NCI-H1436 (cell line): ENCODE data around the gene SLC2A9.
"Not testable (repeated sequence)": the region's sequence is repeated elsewhere in the genome, so short reads cannot be mapped to it uniquely, and the experiment has no call there.

Source experiments
- DNase-seq: peaks from one replicate; lab custom pipeline; 2025; lab: John Stamatoyannopoulos, UW

Gene SLC2A9

DNA sequence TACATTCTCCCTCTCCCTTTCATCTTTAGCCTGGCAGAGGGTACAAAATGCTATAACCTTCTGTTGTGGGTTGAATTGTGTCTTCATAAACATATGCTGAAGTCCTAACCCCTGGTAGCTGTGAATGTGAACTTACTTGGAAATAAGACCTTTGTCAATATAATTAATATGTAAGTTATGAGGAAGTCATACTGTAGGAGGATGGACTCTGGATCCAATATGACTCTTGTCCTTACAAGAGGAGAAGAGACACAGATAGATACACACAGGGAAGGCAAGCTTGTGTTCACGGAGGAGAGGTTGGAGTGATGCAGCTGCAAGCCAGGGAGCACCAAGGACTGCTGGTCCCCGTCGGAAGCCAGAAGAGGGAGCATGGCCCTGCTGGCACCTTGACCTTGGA is 94.7 kb downstream of the SLC2A9 start:
- DNase-seq: no peak

DNA sequence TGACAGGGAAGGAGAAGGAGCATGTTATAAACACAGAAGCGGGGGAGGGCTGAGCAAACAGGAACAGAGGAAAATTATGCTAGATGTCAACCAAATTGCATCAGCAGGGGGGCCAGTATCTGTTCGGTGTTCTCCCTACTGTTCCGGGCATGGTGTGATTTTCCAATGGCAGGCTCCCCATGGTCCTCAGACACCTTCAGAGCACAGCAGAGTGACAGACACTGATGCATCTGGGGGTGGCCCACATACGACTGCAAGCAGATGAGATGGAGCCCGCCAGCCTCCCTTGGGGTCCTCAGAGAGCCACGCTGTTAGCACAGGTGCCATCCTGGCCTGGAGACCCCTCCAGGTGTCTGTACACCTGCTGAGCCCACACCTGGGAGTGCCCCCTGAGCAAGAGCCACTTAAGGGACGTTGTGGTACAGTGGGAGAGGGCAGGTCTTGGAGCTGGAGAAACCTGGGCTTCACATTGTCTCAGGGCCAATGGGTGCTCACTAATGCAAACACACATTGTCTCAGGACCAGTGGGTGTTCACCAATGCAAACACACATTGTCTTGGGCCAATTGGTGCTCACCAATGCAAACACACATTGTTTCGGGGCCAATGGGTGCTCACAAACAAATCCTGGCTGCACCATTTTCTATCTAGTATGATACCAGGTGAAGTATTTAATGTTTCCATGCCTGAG is 95.4 kb downstream of the SLC2A9 start:
- no peak for DNase-seq

DNA sequence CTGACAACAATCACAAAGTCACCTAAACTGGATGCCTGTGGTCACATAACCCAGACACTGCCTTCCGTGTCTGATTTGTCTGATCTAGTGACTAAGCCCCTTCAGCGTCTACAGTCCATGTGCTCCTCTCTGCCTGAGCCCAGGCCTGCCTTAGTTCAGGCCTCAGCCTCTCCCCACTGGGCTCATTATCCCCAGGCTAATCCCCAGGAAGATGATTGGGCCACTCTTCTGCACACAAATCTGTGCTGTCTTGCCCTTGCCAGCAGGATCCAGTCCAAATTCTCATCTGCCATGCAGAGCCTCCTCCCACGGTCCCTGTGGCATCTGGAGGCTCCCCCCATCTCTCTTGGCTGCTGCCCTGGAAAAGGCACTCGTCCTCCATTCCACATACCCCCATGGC is 96.5 kb downstream of the SLC2A9 start:
- DNase-seq: no peak

DNA sequence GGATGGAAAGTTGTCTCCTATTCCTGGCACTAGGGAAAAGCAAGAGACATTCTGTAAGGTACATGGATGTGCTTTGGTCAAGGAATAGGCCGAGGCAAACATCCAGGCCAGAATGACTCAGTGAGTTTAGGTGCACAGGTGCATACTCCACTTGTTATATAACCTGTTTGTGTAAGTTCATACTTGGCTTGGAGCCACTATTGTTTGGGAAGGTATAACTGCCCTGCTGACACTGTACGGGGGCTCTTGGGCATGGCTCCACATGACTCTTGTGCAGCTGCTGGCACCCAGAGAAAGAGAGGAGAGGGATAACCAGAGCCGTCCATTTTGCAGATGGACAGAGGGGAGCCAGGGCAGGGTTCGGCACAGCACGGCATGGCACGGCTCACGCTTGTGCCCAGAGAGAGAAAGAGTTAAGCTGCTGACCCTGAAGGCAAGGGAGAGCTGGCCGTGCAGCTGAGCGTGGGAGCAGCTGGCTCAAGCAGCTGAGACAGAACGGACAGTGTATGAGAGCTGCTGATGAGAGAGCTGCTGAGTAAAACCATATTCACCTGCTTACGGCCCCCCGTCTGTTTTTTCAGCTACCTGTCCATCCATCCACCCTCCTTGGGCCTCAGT is 98.0 kb downstream of the SLC2A9 start:
- DNase-seq: no peak

DNA sequence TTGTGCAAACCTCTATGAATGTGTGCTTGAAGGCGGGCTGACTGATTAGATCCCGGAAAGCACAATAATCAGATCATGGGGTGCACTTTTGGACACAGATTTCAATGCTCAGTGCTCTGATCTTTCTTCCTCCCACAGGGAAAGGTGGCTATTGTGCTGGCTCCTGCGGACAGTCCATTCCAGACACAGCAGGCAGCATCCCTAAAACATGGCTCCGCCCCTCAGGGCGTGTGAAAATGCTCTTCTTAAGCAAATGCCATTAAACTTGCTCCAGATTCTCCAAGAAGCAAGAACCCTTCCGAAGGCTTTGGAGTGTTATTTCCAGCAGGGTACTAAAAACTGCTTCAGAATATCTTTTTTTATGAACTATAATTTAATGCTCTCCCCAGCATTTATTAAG is 100.0 kb downstream of the SLC2A9 start:
- DNase-seq: no peak

DNA sequence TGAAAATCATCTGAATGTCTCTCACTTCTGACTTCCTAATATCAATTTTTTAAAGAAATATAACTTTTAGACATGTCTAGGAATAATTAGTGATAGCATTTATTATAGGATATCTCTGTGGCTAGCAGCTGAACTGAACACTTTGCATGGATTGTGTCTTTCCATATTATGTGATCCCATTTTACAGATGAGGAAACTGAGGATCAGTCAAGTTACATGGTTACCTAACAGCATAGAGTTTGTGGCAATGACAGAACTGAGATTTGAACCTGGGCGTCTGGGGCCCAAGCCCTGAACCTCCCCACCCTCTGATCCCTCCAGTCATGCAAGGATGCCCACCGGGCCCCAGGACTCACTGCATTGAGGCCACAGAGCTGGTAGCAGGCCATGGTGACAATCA is 101.3 kb downstream of the SLC2A9 start:
- no peak for DNase-seq

DNA sequence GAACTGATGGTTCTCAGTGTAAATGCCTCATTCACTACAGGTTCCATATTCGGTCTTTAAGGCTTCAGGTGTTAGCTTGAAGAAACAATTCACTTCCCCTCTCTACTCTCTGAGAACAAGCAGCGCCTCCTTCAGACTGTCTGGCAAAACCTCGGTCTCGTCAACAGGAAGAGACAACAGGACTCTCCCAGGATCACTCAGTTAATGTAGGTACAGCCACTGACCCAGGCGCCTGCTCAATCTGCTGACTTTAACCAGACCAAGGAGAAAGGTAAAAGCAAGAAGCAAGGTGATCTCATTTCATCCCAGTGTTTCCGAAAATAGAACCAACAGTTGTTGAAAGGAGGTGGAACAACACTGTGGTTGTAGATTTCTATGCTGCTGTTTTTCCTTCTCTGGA is 102.2 kb downstream of the SLC2A9 start:
- DNase-seq: no peak

DNA sequence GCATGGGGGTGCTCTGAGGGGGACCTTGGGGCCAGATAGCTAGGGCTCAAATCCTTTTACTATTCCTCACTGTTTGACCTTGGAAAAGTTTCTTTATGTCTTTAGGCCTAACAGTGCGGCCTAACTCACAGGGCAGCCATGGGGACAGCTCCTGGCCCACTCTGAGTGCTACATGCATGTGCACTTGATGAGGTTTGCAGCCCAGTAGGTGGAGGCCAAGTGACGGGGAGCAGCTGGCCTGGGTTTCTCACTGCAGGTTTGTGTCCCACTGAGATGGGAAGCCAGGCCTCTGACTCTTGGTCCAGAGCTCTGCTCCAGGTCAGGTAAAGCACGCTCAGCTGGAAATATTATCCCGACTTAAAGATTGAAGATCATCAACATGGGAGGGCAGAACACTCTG is 102.8 kb downstream of the SLC2A9 start:
- no peak for DNase-seq

DNA sequence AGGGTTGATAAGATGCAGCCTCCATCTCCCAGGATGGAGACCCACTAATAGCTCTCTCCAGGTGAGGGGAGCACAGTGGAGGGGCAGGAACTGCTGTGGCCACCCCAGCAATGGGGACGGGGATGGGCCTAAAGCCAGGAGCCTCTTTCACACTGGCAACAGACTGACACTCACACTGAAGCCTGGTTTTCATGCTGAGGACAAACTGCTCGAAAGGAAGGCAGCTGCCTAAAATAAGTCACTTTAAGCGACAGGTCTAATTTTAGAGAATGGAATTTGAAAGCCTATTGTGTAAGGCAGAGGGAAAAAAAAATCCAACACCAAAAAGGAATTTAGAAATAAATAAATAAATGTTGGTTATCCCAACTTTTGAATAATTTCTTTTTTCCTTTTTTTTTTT is 104.4 kb downstream of the SLC2A9 start:
- DNase-seq: no peak

DNA sequence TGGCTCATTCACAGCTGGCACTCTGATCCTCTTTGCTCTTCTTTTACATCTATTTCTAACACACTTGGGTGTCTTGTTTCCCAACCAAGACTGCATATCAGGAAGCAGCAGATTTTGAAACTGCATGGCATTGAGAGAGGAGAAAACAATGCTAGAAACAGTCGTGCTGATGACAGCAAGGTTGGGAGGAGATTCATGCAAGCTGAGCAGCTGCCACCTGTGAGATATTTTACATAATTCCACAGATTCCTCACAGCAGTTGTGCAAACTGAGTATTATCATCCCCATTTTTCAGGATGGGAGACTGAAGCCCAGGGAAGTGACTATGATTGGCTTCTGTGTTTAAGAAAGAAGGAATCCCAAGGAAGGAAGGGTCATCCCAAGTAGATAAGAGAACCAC is 105.0 kb downstream of the SLC2A9 start:
- no peak for DNase-seq

DNA sequence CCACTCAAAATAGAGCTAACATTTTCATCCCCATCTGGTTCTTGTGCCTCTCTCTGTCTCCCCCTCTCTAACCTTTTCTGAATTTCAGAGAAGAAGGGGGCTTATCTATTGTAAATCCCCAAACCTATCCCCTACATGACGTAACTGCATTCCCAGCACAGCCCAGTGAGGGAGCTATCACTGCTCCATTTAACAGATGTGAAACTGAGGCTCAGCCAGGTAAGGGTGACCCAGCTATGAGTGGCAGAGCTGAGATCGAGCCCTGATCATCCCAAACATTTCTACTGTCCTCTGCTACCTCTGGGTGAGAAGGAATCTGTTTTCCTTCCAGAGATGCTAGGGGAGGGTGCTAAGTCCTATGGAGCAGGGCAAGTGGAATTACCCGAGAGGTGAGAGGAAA is 107.5 kb downstream of the SLC2A9 start:
- no peak for DNase-seq

DNA sequence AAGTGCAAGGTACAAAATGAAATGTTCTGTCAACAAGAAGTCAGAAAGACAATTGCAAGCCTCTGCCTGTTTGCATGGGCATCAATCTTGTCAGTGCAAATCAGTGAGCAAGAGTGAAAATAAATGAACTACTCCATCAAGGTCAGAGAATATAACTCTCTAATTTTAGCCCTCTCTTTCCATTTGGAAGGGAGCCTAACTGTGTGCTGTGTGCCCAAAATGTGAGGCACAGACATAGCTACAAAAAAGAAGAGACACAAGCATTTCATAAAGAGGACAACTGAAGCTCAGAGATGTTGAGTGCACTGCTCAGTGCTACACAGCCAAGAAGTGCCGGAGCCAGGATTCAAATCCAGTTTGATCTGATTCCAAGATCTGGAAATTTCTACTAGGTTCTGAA is 114.3 kb downstream of the SLC2A9 start:
- DNase-seq: no peak

DNA sequence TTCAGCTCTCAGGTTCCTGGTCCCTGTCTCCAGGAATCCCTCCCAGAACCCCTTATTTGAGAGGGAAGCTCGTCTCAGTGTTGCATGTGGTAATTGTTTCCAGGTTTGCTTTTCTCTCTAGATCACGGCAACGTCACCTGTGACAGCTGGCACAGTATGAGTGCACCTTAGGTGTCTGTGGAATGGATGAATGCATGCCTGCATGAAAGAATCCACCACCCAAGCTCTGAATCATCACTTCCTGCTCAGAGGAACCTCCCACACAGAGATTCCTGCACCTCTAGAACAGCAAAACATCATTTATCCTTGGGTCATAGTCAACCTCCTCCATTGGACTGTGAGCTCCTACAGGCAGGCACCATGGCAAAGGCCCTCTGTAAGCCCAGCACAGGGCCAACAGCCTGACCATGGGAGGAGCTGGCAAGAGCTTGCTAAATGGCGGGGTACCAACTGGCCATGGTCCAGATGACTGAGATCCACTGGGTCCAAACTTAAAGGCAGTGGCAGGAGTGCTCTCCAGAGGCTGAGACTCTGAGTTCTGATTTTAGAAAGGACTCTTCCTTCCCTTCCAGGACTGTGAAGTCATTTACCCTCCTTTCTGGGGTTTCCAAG is 116.2 kb downstream of the SLC2A9 start:
- DNase-seq: no peak

DNA sequence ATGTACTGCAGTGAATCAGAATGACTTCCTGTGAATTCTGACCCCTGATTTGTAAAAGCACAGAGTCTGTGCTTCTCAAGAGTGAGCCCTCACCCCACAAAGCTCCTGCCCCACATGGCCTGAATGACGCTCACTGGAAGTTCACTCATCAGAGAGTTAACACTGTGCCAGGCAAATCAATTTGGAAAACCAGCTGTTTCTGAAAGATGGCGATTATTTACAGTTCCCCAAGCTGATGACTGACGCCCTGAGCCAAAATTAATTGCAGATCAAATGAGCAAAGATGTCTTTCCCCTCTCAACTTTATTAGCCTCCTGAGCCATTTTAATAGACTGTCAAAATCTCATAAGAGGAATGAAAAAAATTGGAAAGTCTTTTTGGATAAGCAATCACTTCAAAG is 118.0 kb downstream of the SLC2A9 start:
- no peak for DNase-seq

DNA sequence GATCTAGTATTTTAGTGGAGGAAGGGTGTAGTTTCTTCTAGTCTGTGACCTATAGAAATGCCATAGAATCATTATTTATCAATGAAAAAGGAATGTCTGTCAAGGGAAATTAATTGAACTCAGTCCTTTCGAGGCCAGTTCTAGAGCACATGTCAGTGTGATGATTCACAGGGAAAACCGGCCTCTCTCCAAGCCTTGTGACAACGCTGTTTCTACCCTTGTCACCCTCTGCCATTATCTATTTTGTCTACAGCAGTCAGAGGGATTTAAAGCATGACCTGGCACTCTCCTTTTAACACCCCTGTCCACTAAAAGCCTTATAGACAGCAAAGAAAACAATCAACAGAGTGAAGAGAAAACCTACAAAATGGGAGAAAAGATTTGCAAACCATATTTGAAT is 120.0 kb downstream of the SLC2A9 start:
- no peak for DNase-seq

DNA sequence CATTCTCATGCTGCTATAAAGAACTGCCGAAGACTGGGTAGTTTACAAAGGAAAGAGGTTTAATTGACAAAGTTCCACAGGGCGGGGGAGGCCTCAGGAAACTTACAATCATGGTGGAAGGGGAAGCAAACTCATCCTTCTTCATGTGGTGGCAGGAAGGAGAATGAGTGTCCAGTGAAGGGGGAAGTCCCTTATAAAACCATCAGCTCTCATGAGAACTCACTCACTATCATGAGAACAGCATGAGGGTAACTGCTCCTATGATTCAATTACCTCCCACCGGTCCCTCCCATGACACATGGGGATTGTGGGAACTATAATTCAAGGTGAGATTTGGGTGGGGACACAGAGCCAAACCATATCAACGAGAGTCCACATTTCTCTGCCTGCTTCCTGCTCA is 120.7 kb downstream of the SLC2A9 start:
- DNase-seq: not testable (repeated sequence)

DNA sequence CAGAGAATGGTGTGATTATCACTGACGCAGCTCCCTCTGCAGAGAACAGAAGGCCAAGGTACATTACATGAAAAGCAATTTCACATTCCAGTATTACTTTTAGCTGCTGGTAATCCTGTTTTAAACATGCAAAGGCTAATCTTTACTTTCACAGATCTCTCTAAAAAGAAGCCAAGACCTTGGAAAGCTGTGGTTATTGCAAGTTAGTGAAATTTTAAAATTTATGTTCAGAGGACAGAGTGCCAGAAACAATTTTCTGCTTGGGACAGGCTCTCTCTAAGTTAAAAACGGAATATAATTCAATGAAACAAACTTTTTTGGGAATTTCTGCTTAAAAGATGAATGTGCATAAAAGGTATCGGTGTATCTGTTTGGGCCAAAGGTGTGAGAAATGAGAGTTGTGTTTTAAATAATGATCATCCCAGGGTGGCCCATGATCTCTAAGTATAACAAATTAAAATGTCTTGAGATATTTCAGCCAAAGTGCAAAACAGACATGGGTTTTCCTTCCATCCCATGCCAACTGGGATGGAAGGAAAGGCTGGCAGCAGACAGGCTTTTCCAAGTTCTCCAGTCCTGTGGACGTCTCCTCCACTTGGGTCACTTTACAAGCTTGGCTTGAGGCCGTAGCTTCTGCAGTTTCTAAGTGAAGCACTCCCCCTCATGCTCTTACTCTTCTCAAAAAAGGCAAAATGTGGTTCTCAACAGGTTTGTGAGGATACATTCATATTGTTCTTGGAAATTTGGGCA is 121.8 kb downstream of the SLC2A9 start:
- DNase-seq: no peak

DNA sequence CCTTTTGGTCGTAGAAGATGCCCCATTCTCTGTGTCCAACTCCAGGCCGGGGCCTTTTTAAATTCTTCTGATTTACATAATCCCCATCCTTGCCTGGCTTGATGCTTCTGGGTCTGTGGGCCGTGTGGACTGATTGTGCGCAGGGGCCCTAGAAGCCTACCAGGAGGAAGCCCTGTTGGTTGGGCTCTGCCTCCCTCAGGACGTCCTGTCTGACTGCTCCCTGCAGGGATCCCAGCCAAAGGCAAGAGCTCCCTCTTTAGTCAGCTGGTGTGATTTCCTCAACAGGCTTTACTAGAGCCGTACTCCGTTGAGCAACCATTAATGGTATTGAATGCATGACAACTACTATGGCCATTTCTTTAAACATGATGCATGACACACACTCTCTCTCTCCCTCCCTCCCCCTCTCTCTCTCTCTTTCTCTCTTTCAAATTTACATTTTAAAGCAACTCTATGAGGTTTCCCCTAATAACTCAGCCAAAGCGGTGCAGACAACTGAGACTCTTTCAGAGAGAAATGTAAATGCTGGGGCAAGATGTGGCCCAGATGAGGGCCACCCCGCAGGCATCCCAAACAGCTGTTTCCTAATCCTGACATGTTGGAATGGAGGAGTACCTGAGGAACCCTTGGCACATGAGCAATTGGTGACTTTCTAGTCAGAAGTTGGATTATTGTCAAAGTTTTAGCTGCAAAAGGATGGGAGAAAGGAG is 122.5 kb downstream of the SLC2A9 start:
- no peak for DNase-seq

DNA sequence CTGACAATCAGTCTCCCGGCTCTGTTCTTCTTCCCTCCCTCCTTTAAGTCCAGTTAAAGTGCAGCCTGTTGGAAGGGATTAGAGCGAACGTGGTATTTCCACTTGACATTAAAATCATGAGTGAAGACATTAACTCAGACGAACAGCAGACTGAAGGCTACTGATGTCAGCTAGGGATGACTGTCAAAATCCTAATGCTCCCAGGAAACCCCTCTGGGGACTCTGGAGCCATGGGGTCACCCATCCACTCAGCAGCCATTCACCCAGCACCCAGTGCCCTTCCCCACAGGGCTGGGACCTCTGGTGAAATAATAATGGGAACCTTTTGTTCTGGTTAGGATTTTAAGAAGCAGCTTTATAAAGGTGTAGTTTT is 126.0 kb downstream of the SLC2A9 start:
- DNase-seq: no peak

DNA sequence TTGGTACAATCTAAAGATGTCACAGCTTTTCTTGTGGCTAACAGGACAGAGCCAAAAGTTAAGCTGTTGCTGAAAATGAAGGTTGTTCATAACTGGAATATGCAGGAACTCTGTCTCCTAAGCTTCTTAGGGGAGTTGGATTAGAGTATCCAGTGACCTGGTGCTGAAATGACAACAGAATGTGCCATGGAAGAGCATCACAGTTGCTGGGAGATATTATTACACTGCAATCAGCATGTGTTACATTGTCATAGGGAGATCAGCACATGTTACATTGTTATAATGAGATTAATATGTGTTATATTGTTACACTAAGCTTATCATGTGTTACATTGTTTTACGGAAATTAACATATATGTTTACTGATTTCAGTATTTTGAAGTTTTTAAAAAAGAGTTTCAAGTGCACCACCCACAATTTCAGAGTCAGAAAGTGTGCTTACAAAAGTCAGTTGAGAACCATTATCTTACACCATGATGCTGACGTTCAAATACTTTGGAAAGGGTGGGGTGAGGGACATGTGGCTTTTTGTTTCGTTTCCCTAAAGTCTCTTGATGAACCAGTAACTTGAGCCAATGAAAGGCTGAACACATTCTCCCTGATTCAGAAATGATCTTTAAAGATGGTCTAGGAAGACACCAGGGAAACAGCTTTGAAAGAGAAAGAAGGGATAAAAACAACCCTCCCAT is 126.5 kb downstream of the SLC2A9 start:
- DNase-seq: no peak

DNA sequence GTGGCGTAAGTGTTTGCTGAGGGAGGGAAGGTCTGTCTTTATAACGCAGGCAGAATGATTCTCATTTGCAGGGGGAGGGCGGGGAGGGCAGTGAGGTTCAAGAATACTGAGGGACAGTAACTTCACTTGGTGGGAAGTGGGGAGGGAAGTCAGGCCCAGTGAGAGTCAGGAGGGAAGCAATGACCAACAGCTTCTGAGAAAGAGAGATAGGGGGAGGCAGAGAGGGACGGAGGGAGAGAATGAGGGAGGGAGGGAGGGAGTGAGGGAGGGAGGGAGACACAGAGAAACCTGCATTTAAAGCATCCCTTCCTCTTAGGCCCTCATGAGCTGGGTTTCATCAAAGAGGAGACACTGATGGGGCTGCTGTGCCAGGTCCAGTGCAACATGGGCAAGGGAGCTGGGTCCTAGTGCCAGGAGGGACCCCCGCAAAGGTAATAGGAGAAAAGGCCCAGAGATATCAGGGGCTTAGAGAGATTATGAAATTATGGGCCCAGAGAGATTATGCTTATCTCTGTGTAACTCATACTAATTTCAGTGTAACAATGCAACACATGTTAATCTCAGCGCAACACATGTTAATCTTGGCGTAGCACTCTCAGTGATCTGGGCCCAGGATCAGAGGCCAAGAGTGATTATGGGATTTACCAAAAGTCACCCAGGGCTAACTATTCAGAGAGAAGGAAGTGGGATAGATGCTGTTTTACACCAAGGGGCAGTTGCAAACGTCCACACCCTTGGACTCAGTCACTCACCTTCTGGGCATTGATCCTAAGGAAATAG is 127.8 kb downstream of the SLC2A9 start:
- no peak for DNase-seq
